ENCODE measurements around the gene TEAD2. TPM values are rescaled to one million over a fixed set of nuclear protein-coding genes. Genes with fewer than 3 reads are reported as not detected.
"Not testable (repeated sequence)": the region's sequence is repeated elsewhere in the genome, so short reads cannot be mapped to it uniquely, and the experiment has no call there.

TEAD2 gene
- polyA plus RNA-seq, 1 donor from 2014 or later, result 1.0 TPM

- Histone ChIP-seq H3K9ac (ENCODE audit: low read length) (no peak overlapping the region), H3K4me2 (ENCODE audit: low read length) (no peak overlapping the region), H3K9me3 (ENCODE audit: low read length) (no peaks in the 10 kb centered on the region), H3K9me2 (ENCODE audit: insufficient read depth, low read length) (no peaks in the 10 kb centered on the region), H3F3A (ENCODE audit: insufficient read depth, low read length, poor library complexity, severe bottlenecking) (no peaks in the 10 kb centered on the region), H3K4me3 (ENCODE audit: low read length) (no peak overlapping the region), H4K20me1 (ENCODE audit: insufficient read depth) (no peaks in the 10 kb centered on the region), H3K79me2 (replicated peaks; ENCODE audit: insufficient read depth, low read length) (no peaks in the 10 kb centered on the region), H2AFZ (ENCODE audit: low read depth, low read length) (no peak overlapping the region), H3K27me3 (ENCODE audit: insufficient read depth, low read depth, low read length) (no peaks in the 10 kb centered on the region), H3K36me3 (ENCODE audit: insufficient read depth, low read length) (no peaks in the 10 kb centered on the region), H3K27ac (ENCODE audit: low read length) (no peak overlapping the region)
- TF ChIP-seq POLR2AphosphoS5 (IDR thresholded peaks at IDR 0.05) (no peak), MXI1 (conservative IDR thresholded peaks at IDR 0.05; ENCODE audit: poor library complexity, severe bottlenecking) (no peak), RAD21 (conservative IDR thresholded peaks at IDR 0.05) (no peak), EP300 (conservative IDR thresholded peaks at IDR 0.05; ENCODE audit: poor library complexity, severe bottlenecking) (no peak), EZH2 (IDR thresholded peaks at IDR 0.05; ENCODE audit: borderline replicate concordance, insufficient read depth, low read length, poor library complexity, severe bottlenecking) (no peak), TAF1 (IDR thresholded peaks at IDR 0.05; ENCODE audit: low read depth) (no peak), REST (IDR thresholded peaks at IDR 0.05; ENCODE audit: borderline replicate concordance) (no peak), SMC3 (conservative IDR thresholded peaks at IDR 0.05; ENCODE audit: poor library complexity) (no peak)
- TF ChIP-seq, protein P1, sequence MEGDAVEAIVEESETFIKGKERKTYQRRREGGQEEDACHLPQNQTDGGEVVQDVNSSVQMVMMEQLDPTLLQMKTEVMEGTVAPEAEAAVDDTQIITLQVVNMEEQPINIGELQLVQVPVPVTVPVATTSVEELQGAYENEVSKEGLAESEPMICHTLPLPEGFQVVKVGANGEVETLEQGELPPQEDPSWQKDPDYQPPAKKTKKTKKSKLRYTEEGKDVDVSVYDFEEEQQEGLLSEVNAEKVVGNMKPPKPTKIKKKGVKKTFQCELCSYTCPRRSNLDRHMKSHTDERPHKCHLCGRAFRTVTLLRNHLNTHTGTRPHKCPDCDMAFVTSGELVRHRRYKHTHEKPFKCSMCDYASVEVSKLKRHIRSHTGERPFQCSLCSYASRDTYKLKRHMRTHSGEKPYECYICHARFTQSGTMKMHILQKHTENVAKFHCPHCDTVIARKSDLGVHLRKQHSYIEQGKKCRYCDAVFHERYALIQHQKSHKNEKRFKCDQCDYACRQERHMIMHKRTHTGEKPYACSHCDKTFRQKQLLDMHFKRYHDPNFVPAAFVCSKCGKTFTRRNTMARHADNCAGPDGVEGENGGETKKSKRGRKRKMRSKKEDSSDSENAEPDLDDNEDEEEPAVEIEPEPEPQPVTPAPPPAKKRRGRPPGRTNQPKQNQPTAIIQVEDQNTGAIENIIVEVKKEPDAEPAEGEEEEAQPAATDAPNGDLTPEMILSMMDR (IDR thresholded peaks at IDR 0.05; ENCODE audit: poor library complexity, severe bottlenecking), result no peak
Measured at GRCh38 chr19:49378512-49378911, 16.3 kb upstream of the TEAD2 start.

- Histone ChIP-seq H3K9me3 (ENCODE audit: low read length) (no peaks in the 10 kb centered on the region), H3K9ac (ENCODE audit: low read length) (no peak overlapping the region), H4K20me1 (ENCODE audit: insufficient read depth) (no peaks in the 10 kb centered on the region), H3K27me3 (ENCODE audit: insufficient read depth, low read depth, low read length) (no peaks in the 10 kb centered on the region), H3F3A (ENCODE audit: insufficient read depth, low read length, poor library complexity, severe bottlenecking) (no peaks in the 10 kb centered on the region), H3K4me3 (ENCODE audit: low read length) (no peak overlapping the region), H3K9me2 (ENCODE audit: insufficient read depth, low read length) (no peaks in the 10 kb centered on the region), H3K27ac (ENCODE audit: low read length) (no peak overlapping the region), H3K4me2 (ENCODE audit: low read length) (no peak overlapping the region), H2AFZ (ENCODE audit: low read depth, low read length) (no peak overlapping the region), H3K36me3 (ENCODE audit: insufficient read depth, low read length) (no peaks in the 10 kb centered on the region), H3K79me2 (replicated peaks; ENCODE audit: insufficient read depth, low read length) (no peaks in the 10 kb centered on the region)
- TF ChIP-seq EP300 (conservative IDR thresholded peaks at IDR 0.05; ENCODE audit: poor library complexity, severe bottlenecking) (no peak), TAF1 (IDR thresholded peaks at IDR 0.05; ENCODE audit: low read depth) (no peak), REST (IDR thresholded peaks at IDR 0.05; ENCODE audit: borderline replicate concordance) (no peak), EZH2 (IDR thresholded peaks at IDR 0.05; ENCODE audit: borderline replicate concordance, insufficient read depth, low read length, poor library complexity, severe bottlenecking) (no peak), SMC3 (conservative IDR thresholded peaks at IDR 0.05; ENCODE audit: poor library complexity) (no peak), MXI1 (conservative IDR thresholded peaks at IDR 0.05; ENCODE audit: poor library complexity, severe bottlenecking) (no peak), RAD21 (conservative IDR thresholded peaks at IDR 0.05) (no peak), POLR2AphosphoS5 (IDR thresholded peaks at IDR 0.05) (no peak)
- TF ChIP-seq, protein P1 (IDR thresholded peaks at IDR 0.05; ENCODE audit: poor library complexity, severe bottlenecking), result no peak
Measured at GRCh38 chr19:49374665-49375434, 12.6 kb upstream of the TEAD2 start.

GRCh38 chr19:49373174-49373573, 11.0 kb upstream of the TEAD2 start:
- not testable (repeated sequence) for H3K27ac ChIP-seq (ENCODE audit: low read length); H3K9me2 ChIP-seq (ENCODE audit: insufficient read depth, low read length); H3K27me3 ChIP-seq (ENCODE audit: insufficient read depth, low read depth, low read length)

More at GRCh38 chr19:49373174-49373573, 11.0 kb upstream of the TEAD2 start:
- not testable (repeated sequence) for H3K36me3 ChIP-seq (ENCODE audit: insufficient read depth, low read length); H4K20me1 ChIP-seq (ENCODE audit: insufficient read depth); H3K4me3 ChIP-seq (ENCODE audit: low read length); H3K4me2 ChIP-seq (ENCODE audit: low read length); H2AFZ ChIP-seq (ENCODE audit: low read depth, low read length); H3K79me2 ChIP-seq (replicated peaks; ENCODE audit: insufficient read depth, low read length); H3K9ac ChIP-seq (ENCODE audit: low read length); H3F3A ChIP-seq (ENCODE audit: insufficient read depth, low read length, poor library complexity, severe bottlenecking); H3K9me3 ChIP-seq (ENCODE audit: low read length)

All from neural cell (in vitro differentiated cells).